Neural cell (in vitro differentiated cells): Measurements from ENCODE around the gene KCTD16. TPM values are rescaled to one million over a fixed set of nuclear protein-coding genes. Genes with fewer than 3 reads are reported as not detected.

Experiments used
- H2AFZ ChIP-seq: fragments of 200-600, 300-800 bp; sonication (generic), shearing (Covaris generic); 2 replicates; pipeline ENCODE4 v1.6.0; 2014; ENCODE audit warnings: low read depth, mild to moderate bottlenecking, antibody characterized with exemption, low read length, moderate library complexity
- H3F3A ChIP-seq: fragments of 200-600 bp; shearing (Covaris generic); 2 replicates; pipeline ENCODE4 v1.6.1; 2016; ENCODE audit warnings: mild to moderate bottlenecking, moderate library complexity, mixed read lengths, antibody characterized with exemption, low read length; ENCODE audit not compliant: insufficient read depth, poor library complexity, severe bottlenecking
- H3K27ac ChIP-seq: fragments of 200-600, 300-800 bp; sonication (generic), shearing (Covaris generic); 2 replicates; pipeline ENCODE4 v1.5.1; 2014; ENCODE audit warnings: mild to moderate bottlenecking, low read length, moderate library complexity
- H3K27me3 ChIP-seq: fragments of 300-800, 200-600 bp; sonication (generic), shearing (Covaris generic); 2 replicates; pipeline ENCODE4 v1.6.0; 2014; ENCODE audit warnings: mild to moderate bottlenecking, low read depth, low read length, moderate library complexity; ENCODE audit not compliant: insufficient read depth
- H3K36me3 ChIP-seq: fragments of 300-800, 200-600 bp; sonication (generic), shearing (Covaris generic); 2 replicates; pipeline ENCODE4 v1.5.1; 2014; ENCODE audit warnings: mild to moderate bottlenecking, antibody characterized with exemption, low read length, moderate library complexity; ENCODE audit not compliant: insufficient read depth
- H3K4me2 ChIP-seq: fragments of 300-800, 200-600 bp; sonication (generic), shearing (Covaris generic); 2 replicates; pipeline ENCODE4 v1.6.0; 2014; ENCODE audit warnings: mild to moderate bottlenecking, low read length
- H3K4me3 ChIP-seq: fragments of 300-800, 200-600 bp; sonication (generic), shearing (Covaris generic); 2 replicates; pipeline ENCODE4 v1.5.1; 2014; ENCODE audit warnings: mild to moderate bottlenecking, low read length, moderate library complexity
- H3K79me2 ChIP-seq: fragments of 200-600 bp; shearing (Covaris generic); replicated peaks from 2 replicates; pipeline ENCODE4 v1.6.0; 2014; ENCODE audit warnings: mild to moderate bottlenecking, low read length, moderate library complexity; ENCODE audit not compliant: insufficient read depth
- H3K9ac ChIP-seq: fragments of 300-800, 200-600 bp; sonication (generic), shearing (Covaris generic); 2 replicates; pipeline ENCODE4 v1.6.1; 2016; ENCODE audit warnings: mild to moderate bottlenecking, low read length, mixed read lengths
- H3K9me2 ChIP-seq: fragments of 200-600 bp; shearing (Covaris generic); 2 replicates; pipeline ENCODE4 v1.6.1; 2016; ENCODE audit warnings: mild to moderate bottlenecking, low read length, mixed read lengths; ENCODE audit not compliant: insufficient read depth
- H3K9me3 ChIP-seq: fragments of 200-600, 300-800 bp; sonication (generic), shearing (Covaris generic); 2 replicates; pipeline ENCODE4 v1.6.1; 2016; ENCODE audit warnings: mild to moderate bottlenecking, mixed run types, low read length, moderate library complexity, mixed read lengths
- H4K20me1 ChIP-seq: fragments of 200-600 bp; shearing (Covaris generic); 2 replicates; pipeline ENCODE4 v1.6.1; 2016; ENCODE audit warnings: mild to moderate bottlenecking, mixed run types; ENCODE audit not compliant: insufficient read depth
- EP300 ChIP-seq: fragments of 450-650 bp; conservative IDR thresholded peaks from 2 replicates; pipeline ENCODE4 v1.6.1; 2014; ENCODE audit warnings: antibody characterized with exemption, mild to moderate bottlenecking, moderate library complexity; ENCODE audit not compliant: poor library complexity, severe bottlenecking
- EZH2 ChIP-seq: fragments of 200-600, 300-800 bp; shearing (Covaris generic), sonication (generic); IDR thresholded peaks from 2 replicates; pipeline ENCODE4 v1.6.1; 2014; ENCODE audit warnings: antibody characterized with exemption, low read length, borderline replicate concordance, mild to moderate bottlenecking; ENCODE audit not compliant: insufficient read depth, poor library complexity, severe bottlenecking
- MXI1 ChIP-seq: fragments of 450-650 bp; conservative IDR thresholded peaks from 2 replicates; pipeline ENCODE4 v1.6.1; 2014; ENCODE audit warnings: antibody characterized with exemption, mild to moderate bottlenecking; ENCODE audit not compliant: poor library complexity, severe bottlenecking
- POLR2AphosphoS5 ChIP-seq: IDR thresholded peaks from 2 replicates; pipeline ENCODE4 v1.6.1; 2012
- RAD21 ChIP-seq: fragments of 450-650 bp; conservative IDR thresholded peaks from 2 replicates; pipeline ENCODE4 v1.6.1; 2014; ENCODE audit warnings: antibody characterized with exemption, mild to moderate bottlenecking, moderate library complexity
- SMC3 ChIP-seq: fragments of 450-650 bp; conservative IDR thresholded peaks from 2 replicates; pipeline ENCODE4 v1.6.1; 2014; ENCODE audit warnings: antibody characterized with exemption, mild to moderate bottlenecking, moderate library complexity; ENCODE audit not compliant: poor library complexity
- TAF1 ChIP-seq: IDR thresholded peaks from 2 replicates; pipeline ENCODE4 v1.6.1; 2012; ENCODE audit warnings: low read depth
- polyA plus RNA-seq: library from polyadenylated mRNA; depleted of rRNA; stranded (reverse); fragments of >200 nt; gene quantifications from 2 replicates; pipeline ENCODE4 v1.2.3, GENCODE V29; 2014
- TF ChIP-seq, protein P1 (sequence below): fragments of 450-650 bp; IDR thresholded peaks from 2 replicates; pipeline ENCODE4 v1.5.1; 2014; ENCODE audit warnings: antibody characterized with exemption, mild to moderate bottlenecking, moderate library complexity; ENCODE audit not compliant: poor library complexity, severe bottlenecking
- TF ChIP-seq, protein P2 (sequence below): IDR thresholded peaks from 2 replicates; pipeline ENCODE4 v1.6.1; 2012; ENCODE audit warnings: borderline replicate concordance

Gene KCTD16
- polyA plus RNA-seq, 1 donor from 2014 or later, result 7.1 TPM

DNA sequence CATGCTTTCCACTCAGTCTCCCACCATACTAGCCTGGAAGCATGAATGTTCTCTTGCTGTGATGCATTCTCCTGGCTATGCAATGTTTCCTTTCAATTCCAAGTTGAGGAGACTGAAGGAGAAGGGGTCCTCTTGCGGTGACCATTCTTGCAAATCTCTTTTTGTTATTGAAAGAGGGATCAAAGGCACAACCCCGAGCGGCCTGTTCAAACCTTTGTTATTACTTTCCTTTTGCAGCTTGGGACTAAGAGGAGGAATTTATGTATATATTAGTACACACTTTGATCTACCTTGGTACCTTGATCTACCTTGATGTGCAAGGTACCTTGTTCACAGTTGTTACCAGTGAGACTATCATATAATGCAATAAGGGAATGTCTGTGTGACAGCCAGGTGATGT lies 147.3 kb downstream of the KCTD16 start:
- Histone ChIP-seq H3F3A (no peaks in the 10 kb centered on the region), H3K9me3 (no peaks in the 10 kb centered on the region), H3K9me2 (no peaks in the 10 kb centered on the region), H3K27ac (no peak overlapping the region), H3K36me3 (no peaks in the 10 kb centered on the region), H3K4me3 (no peak overlapping the region), H3K4me2 (no peak overlapping the region), H3K79me2 (no peaks in the 10 kb centered on the region), H2AFZ (no peak overlapping the region), H3K27me3 (no peaks in the 10 kb centered on the region), H3K9ac (no peak overlapping the region), H4K20me1 (no peaks in the 10 kb centered on the region)
- TF ChIP-seq POLR2AphosphoS5, result no peak
- TF ChIP-seq TAF1, result no peak
- TF ChIP-seq RAD21, result no peak
- TF ChIP-seq, protein P1, sequence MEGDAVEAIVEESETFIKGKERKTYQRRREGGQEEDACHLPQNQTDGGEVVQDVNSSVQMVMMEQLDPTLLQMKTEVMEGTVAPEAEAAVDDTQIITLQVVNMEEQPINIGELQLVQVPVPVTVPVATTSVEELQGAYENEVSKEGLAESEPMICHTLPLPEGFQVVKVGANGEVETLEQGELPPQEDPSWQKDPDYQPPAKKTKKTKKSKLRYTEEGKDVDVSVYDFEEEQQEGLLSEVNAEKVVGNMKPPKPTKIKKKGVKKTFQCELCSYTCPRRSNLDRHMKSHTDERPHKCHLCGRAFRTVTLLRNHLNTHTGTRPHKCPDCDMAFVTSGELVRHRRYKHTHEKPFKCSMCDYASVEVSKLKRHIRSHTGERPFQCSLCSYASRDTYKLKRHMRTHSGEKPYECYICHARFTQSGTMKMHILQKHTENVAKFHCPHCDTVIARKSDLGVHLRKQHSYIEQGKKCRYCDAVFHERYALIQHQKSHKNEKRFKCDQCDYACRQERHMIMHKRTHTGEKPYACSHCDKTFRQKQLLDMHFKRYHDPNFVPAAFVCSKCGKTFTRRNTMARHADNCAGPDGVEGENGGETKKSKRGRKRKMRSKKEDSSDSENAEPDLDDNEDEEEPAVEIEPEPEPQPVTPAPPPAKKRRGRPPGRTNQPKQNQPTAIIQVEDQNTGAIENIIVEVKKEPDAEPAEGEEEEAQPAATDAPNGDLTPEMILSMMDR, result no peak
- no peak for TF ChIP-seq EZH2
- TF ChIP-seq, protein P2, sequence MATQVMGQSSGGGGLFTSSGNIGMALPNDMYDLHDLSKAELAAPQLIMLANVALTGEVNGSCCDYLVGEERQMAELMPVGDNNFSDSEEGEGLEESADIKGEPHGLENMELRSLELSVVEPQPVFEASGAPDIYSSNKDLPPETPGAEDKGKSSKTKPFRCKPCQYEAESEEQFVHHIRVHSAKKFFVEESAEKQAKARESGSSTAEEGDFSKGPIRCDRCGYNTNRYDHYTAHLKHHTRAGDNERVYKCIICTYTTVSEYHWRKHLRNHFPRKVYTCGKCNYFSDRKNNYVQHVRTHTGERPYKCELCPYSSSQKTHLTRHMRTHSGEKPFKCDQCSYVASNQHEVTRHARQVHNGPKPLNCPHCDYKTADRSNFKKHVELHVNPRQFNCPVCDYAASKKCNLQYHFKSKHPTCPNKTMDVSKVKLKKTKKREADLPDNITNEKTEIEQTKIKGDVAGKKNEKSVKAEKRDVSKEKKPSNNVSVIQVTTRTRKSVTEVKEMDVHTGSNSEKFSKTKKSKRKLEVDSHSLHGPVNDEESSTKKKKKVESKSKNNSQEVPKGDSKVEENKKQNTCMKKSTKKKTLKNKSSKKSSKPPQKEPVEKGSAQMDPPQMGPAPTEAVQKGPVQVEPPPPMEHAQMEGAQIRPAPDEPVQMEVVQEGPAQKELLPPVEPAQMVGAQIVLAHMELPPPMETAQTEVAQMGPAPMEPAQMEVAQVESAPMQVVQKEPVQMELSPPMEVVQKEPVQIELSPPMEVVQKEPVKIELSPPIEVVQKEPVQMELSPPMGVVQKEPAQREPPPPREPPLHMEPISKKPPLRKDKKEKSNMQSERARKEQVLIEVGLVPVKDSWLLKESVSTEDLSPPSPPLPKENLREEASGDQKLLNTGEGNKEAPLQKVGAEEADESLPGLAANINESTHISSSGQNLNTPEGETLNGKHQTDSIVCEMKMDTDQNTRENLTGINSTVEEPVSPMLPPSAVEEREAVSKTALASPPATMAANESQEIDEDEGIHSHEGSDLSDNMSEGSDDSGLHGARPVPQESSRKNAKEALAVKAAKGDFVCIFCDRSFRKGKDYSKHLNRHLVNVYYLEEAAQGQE, result no peak
- no peak for TF ChIP-seq SMC3
- TF ChIP-seq EP300, result no peak
- TF ChIP-seq MXI1, result no peak

DNA sequence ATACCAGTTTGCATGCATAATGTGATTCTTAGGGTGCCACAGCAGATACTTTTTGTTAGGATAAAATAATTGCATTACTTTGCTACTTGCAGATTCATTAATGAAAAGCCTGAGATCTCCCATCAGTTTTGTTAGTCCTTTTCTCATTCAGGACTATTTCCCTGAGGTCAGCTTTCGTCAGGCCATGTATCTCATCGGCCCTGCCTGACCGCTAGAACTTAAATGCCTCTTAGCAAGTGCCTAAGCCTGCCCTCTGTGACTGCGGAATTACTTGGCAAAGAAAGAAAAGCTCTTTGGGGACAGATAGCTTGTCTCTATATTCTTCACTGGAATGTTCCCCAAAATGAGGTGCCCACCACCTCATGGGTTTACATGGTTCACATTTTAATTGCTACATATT lies 147.8 kb downstream of the KCTD16 start:
- H3K9me3 ChIP-seq, result no peaks in the 10 kb centered on the region
- H3K36me3 ChIP-seq, result no peaks in the 10 kb centered on the region
- H2AFZ ChIP-seq, result no peak overlapping the region
- H3K9ac ChIP-seq, result no peak overlapping the region
- no peak overlapping the region for H3K4me3 ChIP-seq
- H3K9me2 ChIP-seq, result no peaks in the 10 kb centered on the region
- no peak for TF ChIP-seq RAD21
- TF ChIP-seq, protein P1, result no peak
- TF ChIP-seq EP300, result no peak
- TF ChIP-seq EZH2, result no peak
- no peak for TF ChIP-seq POLR2AphosphoS5
- no peak overlapping the region for H3K4me2 ChIP-seq
- no peaks in the 10 kb centered on the region for H4K20me1 ChIP-seq
- no peaks in the 10 kb centered on the region for H3K27me3 ChIP-seq
- H3K79me2 ChIP-seq, result no peaks in the 10 kb centered on the region
- no peaks in the 10 kb centered on the region for H3F3A ChIP-seq
- H3K27ac ChIP-seq, result no peak overlapping the region
